SU-DHL-6 (cell line): ENCODE results near the gene HUNK.

ENCODE experiments used
- H2AFZ ChIP-seq: fragments of 200-600 bp; sonication (generic); 2 replicates; pipeline ENCODE4 v1.6.1; 2014; ENCODE audit warnings: low read depth, mild to moderate bottlenecking, moderate library complexity, mixed read lengths, antibody characterized with exemption, low read length; ENCODE audit not compliant: severe bottlenecking
- H3F3A ChIP-seq: fragments of 200-600 bp; shearing (Covaris generic); 2 replicates; pipeline ENCODE4 v1.6.0; 2016; ENCODE audit warnings: antibody characterized with exemption, mild to moderate bottlenecking; ENCODE audit not compliant: insufficient read depth
- H3K27ac ChIP-seq: fragments of 200-600 bp; sonication (generic); 2 replicates; pipeline ENCODE4 v1.5.1; 2016; ENCODE audit warnings: low read depth, mild to moderate bottlenecking, low read length, moderate library complexity, mixed read lengths
- H3K27me3 ChIP-seq: fragments of 200-600 bp; sonication (generic), shearing (Covaris generic); 2 replicates; pipeline ENCODE4 v1.6.0; 2014; ENCODE audit warnings: mild to moderate bottlenecking, low read length
- H3K36me3 ChIP-seq: fragments of 200-600 bp; sonication (generic); 2 replicates; pipeline ENCODE4 v1.6.1; 2014; ENCODE audit warnings: mild to moderate bottlenecking, low read length, mixed read lengths
- H3K4me2 ChIP-seq: fragments of 300-600, 200-600 bp; shearing (Covaris generic), sonication (generic); 2 replicates; pipeline ENCODE4 v1.6.0; 2014; ENCODE audit warnings: low read length, low read depth, mild to moderate bottlenecking; ENCODE audit not compliant: poor library complexity, severe bottlenecking
- H3K4me3 ChIP-seq: fragments of 200-600 bp; sonication (generic); 2 replicates; pipeline ENCODE4 v1.5.1; 2014; ENCODE audit warnings: antibody characterized with exemption, low read length, mild to moderate bottlenecking, mixed read lengths; ENCODE audit not compliant: insufficient read depth, poor library complexity, severe bottlenecking
- H3K79me2 ChIP-seq: fragments of 200-600 bp; sonication (generic); 2 replicates; pipeline ENCODE4 v1.6.1; 2014; ENCODE audit warnings: mild to moderate bottlenecking, low read length, moderate library complexity; ENCODE audit not compliant: insufficient read depth
- H3K9ac ChIP-seq: fragments of 200-600 bp; sonication (generic); 2 replicates; pipeline ENCODE4 v1.7.0; 2014; ENCODE audit warnings: mild to moderate bottlenecking, low read length
- H3K9me2 ChIP-seq: fragments of 200-600 bp; sonication (generic); replicated peaks from 2 replicates; pipeline ENCODE4 v1.6.1; 2014; ENCODE audit warnings: low read length; ENCODE audit not compliant: insufficient read depth
- H3K9me3 ChIP-seq: fragments of 200-600 bp; sonication (generic); 2 replicates; pipeline ENCODE4 v1.6.1; 2014; ENCODE audit warnings: low read length, mixed read lengths; ENCODE audit not compliant: insufficient read depth
- H4K20me1 ChIP-seq: fragments of 200-600 bp; sonication (generic); 2 replicates; pipeline ENCODE4 v1.6.1; 2014; ENCODE audit warnings: low read depth, mild to moderate bottlenecking, antibody characterized with exemption, low read length, moderate library complexity, mixed read lengths
- CTCF ChIP-seq: fragments of 200-600 bp; sonication (generic); IDR thresholded peaks from one replicate; pipeline ENCODE4 v1.5.1; 2017; ENCODE audit warnings: antibody characterized with exemption, mild to moderate bottlenecking, low read length, moderate library complexity; ENCODE audit not compliant: insufficient read depth, poor library complexity, severe bottlenecking
- EZH2phosphoT487 ChIP-seq: fragments of 200-600 bp; sonication (generic), shearing (Covaris generic); conservative IDR thresholded peaks from 2 replicates; pipeline ENCODE4 v1.6.1; 2018; ENCODE audit warnings: mild to moderate bottlenecking, antibody characterized with exemption, low read length, moderate library complexity, mixed read lengths

Gene HUNK

DNA sequence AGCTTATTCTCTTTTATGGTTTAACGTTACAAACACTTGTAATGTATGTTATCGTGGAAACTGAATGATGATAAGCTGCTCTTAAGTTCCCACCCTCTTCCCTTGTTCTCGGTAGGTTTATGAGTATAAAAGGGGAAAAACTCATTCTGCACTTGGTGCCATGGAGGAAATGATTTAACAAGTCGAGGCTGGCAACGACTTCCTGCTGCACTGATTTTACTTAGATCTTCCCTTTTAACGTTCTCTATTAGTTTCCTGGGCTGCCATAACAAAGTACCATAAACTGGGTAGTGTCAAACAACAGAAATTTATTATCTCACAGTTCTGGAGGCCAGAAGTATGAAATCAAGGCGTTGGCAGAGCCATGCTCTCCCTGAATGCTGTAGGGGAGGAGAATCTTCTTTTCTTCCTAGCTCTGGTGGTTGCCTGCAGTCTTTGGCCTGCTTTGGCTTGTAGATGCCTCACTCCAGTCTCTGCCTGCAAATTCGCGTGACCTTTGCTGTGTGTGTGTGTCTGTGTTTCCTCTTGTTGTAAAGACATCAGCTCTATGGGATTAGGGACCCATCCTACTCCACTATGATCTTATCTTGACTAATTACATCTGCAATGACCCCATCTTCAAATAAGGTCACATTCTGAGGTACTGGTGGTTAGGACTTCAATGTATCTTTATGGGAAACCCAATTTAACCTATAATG, 26.3 kb downstream of the HUNK start:
- no peaks in the 10 kb centered on the region for H3K9me3 ChIP-seq
- no peaks in the 10 kb centered on the region for H3K79me2 ChIP-seq
- no peak overlapping the region for H2AFZ ChIP-seq
- no peaks in the 10 kb centered on the region for H3K27me3 ChIP-seq
- no peak overlapping the region for H3K4me2 ChIP-seq
- H3F3A ChIP-seq: no peaks in the 10 kb centered on the region
- TF ChIP-seq EZH2phosphoT487 (no peak), CTCF (no peak)
- H4K20me1 ChIP-seq: no peaks in the 10 kb centered on the region
- H3K4me3 ChIP-seq: no peak overlapping the region
- H3K9me2 ChIP-seq: no peaks in the 10 kb centered on the region
- no peaks in the 10 kb centered on the region for H3K36me3 ChIP-seq
- H3K9ac ChIP-seq: no peak overlapping the region
- H3K27ac ChIP-seq: no peak overlapping the region

GRCh38 chr21:31900121-31900895, 27.5 kb downstream of the HUNK start:
- Histone ChIP-seq H3K9ac (no peak overlapping the region), H3K4me3 (no peak overlapping the region), H3K9me3 (no peaks in the 10 kb centered on the region), H3K4me2 (no peak overlapping the region), H3K27ac (no peak overlapping the region), H3K79me2 (no peaks in the 10 kb centered on the region), H3K27me3 (no peaks in the 10 kb centered on the region), H3K9me2 (no peaks in the 10 kb centered on the region), H3F3A (no peaks in the 10 kb centered on the region), H4K20me1 (no peaks in the 10 kb centered on the region), H3K36me3 (no peaks in the 10 kb centered on the region), H2AFZ (no peak overlapping the region)
- TF ChIP-seq CTCF: no peak
- no peak for TF ChIP-seq EZH2phosphoT487

GRCh38 chr21:31901315-31901714, 28.5 kb downstream of the HUNK start:
- no peaks in the 10 kb centered on the region for H3K9me2 ChIP-seq
- no peak overlapping the region for H3K4me2 ChIP-seq
- no peaks in the 10 kb centered on the region for H3F3A ChIP-seq
- H3K9ac ChIP-seq: no peak overlapping the region
- H3K9me3 ChIP-seq: no peaks in the 10 kb centered on the region
- H2AFZ ChIP-seq: no peak overlapping the region
- H4K20me1 ChIP-seq: no peaks in the 10 kb centered on the region
- TF ChIP-seq CTCF: no peak
- TF ChIP-seq EZH2phosphoT487: no peak
- H3K27ac ChIP-seq: no peak overlapping the region
- no peaks in the 10 kb centered on the region for H3K79me2 ChIP-seq
- no peak overlapping the region for H3K4me3 ChIP-seq
- no peaks in the 10 kb centered on the region for H3K27me3 ChIP-seq
- H3K36me3 ChIP-seq: no peaks in the 10 kb centered on the region
